Measurements from ENCODE around the gene FCGBP.
"Not testable (repeated sequence)": the region's sequence is repeated elsewhere in the genome, so short reads cannot be mapped to it uniquely, and the experiment has no call there.

Gene FCGBP

DNA sequence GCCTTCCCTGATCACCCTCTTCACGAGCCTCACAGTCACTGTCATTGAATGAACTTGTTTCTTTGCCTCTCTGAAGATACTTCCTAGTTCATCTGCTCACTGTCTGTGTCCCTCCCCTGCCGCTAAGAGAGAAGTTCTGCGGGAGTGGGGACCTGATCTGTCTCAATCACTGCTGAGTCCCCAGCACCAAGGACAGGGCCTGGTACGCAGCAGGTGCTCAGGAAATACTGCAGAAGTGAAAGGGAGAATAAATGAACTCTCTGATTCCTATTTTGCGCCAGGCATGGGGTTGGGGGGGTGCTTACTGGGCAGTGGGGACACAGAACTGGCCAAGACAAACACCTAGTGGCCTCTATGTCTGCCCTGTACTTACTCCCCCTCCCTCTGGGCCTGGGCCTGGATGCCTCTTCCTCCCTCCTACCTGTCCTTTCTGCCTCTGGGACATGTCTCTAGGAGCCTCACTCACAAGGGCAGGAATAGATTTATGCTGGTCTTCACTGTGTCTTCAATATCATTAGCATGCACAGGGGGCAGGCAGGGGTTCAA, 17.5 kb downstream of the FCGBP start:
- no peak for DNase-seq

DNA sequence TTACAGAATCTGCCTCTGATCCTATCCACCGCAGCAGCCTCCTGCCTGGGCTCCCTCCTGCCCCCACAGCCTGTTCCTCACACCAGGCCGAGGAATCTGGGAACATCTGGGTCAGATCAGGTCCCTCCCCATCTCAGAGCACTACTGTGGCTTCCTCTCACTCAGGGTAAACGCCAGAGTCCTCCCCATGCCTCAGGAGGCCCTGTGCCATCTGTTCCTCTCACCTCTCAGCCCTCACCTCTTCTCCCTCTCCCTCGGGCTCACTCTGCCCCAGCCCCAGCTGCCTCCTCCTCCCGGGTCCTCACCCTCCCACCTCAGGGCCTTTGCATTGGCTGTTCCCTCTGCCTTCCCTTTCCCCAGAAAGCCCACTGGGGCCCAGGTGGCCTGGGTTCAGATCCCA, 18.2 kb downstream of the FCGBP start:
- no peak for DNase-seq

GRCh38 chr19:39915848-39916215, 18.6 kb downstream of the FCGBP start:
- no peak for DNase-seq

DNA sequence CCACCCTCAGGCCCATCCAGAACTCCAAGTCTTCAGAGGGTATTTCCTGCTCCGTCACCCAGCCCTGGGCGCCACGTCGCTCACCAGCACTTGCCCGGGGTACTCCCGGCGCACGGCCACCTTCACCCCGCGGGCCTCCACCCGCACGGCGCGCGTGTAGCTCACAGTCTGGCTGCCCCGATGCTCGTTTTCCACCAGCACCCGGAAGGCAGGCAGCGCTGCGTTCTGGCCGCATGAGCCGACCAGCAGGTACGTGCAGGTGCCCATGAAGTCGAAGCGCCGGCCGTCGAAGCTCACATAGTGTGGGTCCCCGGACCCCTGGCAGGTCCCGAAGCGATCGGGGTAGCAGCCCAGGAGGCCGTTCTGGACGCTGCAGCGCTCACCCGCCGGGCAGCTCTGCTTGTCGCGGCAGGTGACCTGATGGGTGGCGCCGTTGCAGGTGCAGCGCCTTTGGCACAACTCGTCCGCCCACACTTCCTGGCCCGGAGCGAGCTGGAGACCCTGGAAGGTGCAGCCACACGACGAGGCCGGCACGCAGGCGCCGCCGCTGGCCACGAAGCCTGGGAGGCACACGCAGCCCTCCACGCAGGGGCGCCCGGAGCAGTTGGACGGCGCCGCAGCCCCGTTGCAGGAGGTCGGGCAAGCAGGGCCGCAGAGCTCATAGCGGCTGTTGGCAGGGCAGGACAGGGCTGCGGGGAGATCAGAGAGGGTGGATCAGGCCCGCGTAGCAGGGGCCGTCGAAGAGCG, 19.2 kb downstream of the FCGBP start:
- DNase-seq: no peak

GRCh38 chr19:39913682-39914333, 20.6 kb downstream of the FCGBP start:
- DNase-seq: no peak

GRCh38 chr19:39908803-39909202, 25.6 kb downstream of the FCGBP start:
- no peak for DNase-seq

- DNase-seq: no peak
Observed at GRCh38 chr19:39906820-39907611, 27.4 kb downstream of the FCGBP start.

- no peak for DNase-seq
Observed at GRCh38 chr19:39906283-39906682, 28.2 kb downstream of the FCGBP start.

DNA sequence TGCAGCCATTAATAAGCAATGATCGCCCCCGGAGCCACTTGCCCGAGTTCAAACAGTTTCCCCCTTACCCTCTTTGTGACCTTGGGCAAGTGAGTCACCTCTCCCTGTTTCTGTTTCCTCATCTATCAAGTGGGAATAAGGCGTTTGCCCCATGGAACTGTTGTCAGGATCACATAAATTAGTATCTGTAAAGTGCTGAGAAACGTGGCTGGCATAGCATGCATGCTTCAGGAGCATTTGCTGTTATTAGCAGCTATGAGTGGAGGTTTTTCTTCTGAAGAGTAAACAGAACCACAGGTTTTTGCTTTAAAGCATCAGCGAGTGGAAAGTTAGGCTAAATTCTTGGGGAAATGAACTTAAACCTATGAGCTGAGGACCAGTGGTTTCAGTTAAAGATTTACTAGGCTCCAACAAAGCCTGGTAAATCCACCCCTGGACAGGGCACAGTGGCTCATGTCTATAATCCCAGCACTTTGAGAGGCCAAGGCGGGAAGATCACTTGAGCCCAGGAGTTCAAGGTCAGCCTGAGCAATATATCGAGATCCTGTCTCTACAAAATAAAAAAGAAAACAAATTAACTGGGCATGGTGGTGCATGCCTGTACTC, 30.8 kb downstream of the FCGBP start:
- not testable (repeated sequence) for DNase-seq

GRCh38 chr19:39902326-39902725, 32.1 kb downstream of the FCGBP start:
- not testable (repeated sequence) for DNase-seq

DNA sequence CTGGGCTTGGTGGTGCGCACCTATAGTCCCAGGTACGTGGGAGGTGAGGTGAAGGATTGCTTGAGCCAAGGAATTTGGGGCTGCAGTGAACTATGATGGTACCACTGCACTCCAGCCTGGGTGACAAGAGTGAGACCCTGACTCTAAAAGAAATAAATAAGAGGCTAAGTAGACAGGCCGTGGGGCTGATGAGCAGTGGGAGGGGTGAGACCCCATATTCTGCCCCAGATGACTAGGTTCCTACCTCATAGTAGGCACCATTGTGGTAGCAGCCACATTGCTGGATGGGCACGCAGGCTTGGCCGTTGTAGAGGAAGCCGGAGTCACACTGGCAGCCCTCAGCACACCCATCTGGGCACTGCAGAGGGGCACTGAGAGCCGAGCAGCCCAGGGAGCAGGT, 32.8 kb downstream of the FCGBP start:
- not testable (repeated sequence) for DNase-seq

- not testable (repeated sequence) for DNase-seq
Observed at GRCh38 chr19:39898858-39899257, 35.6 kb downstream of the FCGBP start.

DNA sequence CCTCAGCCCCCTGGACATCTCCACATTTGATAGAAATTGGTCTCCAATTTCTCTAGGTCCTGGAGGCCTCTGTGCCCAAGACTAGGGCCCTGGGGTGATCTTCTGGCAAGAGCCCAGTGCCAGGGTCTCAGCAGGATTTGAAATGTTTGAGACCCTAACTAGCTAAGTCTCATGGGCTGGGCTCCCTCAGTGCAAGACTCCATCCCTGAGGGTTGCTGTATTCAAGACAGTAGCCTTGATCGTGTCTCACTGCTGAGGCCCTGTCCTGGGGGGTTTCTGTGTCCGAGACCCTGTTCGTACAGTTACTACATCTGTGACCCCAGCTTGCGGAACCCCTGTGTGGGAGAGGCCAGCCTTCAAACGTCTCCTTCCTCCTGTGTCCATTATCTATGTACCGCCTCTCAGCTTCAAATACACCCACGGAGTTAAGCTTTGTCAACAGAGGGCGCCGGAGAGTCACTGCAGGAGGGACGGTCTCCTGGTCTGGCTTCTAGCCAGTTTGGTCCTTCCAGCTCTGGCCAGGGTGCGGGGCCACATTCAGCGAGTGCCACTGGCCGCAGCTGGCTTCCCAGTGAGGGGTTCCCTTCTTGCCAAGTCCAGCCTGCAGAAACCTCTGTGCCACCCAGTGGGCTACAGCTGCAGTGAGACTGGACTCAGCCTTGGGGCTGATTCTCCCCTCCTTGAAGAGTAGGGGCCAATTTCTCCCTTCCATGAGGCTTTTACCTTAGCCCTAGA, 36.8 kb downstream of the FCGBP start:
- DNase-seq: peak; percentile 33 to 48

- not testable (repeated sequence) for DNase-seq
Observed at GRCh38 chr19:39895096-39895495, 39.3 kb downstream of the FCGBP start.

- DNase-seq: not testable (repeated sequence)
Observed at GRCh38 chr19:39894236-39894606, 40.2 kb downstream of the FCGBP start.

- peak; percentile 51 to 72 for DNase-seq
Observed at GRCh38 chr19:39893366-39894235, 40.8 kb downstream of the FCGBP start.

DNA sequence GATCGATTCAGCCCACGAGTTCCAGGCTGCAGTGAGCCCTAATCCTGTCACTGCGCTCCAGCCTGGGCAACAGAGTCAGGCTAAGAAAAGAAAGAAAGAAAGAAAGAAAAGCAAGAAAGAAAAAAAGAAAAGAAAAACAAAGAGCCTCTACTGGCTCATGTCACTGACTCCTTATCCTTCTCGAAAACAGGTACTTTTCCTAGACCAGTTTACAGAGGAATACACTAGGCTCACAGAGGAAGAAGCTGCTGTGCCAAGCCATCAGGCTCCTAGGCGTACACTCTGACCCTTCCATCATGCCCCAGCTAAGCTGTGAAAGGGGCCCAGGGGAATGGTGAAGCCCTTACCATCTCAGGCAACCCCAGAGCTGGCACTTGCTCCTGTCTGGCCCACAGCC, 41.9 kb downstream of the FCGBP start:
- not testable (repeated sequence) for DNase-seq

- DNase-seq: peak in 1 of 2 donors; percentile 17
Observed at GRCh38 chr19:39891660-39892505, 42.6 kb downstream of the FCGBP start.

GRCh38 chr19:39890755-39891551, 43.5 kb downstream of the FCGBP start:
- no peak for DNase-seq

Data from CD4-positive, alpha-beta T cell treated with Interleukin-1 beta for 1 hour (primary cell).